Measurements from ENCODE around the gene BLMH.

GRCh38 chr17:30234296-30234695 lies 57.4 kb downstream of the BLMH start:
- TF ChIP-seq JUN (IDR thresholded peaks at IDR 0.05; ENCODE audit: borderline replicate concordance, insufficient read depth, insufficient read length, low read depth) = no peak
- no peak for TF ChIP-seq CTCF (IDR thresholded peaks at IDR 0.05; ENCODE audit: extremely low read depth in 1 of 2, insufficient read depth in 1 of 2, low read depth in 1 of 2, low read length in 2 of 2)
- TF ChIP-seq, protein P1, sequence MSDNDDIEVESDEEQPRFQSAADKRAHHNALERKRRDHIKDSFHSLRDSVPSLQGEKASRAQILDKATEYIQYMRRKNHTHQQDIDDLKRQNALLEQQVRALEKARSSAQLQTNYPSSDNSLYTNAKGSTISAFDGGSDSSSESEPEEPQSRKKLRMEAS (IDR thresholded peaks at IDR 0.05; ENCODE audit: insufficient read depth, insufficient read length) = no peak
- TF ChIP-seq POLR2A (IDR thresholded peaks at IDR 0.05; ENCODE audit: low read depth, low read length) = no peak
- TF ChIP-seq EZH2 (IDR thresholded peaks at IDR 0.05; ENCODE audit: borderline replicate concordance, low read depth, low read length, severe bottlenecking) = no peak
- no peak for TF ChIP-seq POLR2AphosphoS5 (IDR thresholded peaks at IDR 0.05; ENCODE audit: insufficient read depth, low read depth, low read length)
- no peak for TF ChIP-seq FOS (IDR thresholded peaks at IDR 0.05; ENCODE audit: borderline replicate concordance, insufficient read depth, low read length)
- no peak for TF ChIP-seq GATA2 (IDR thresholded peaks at IDR 0.05; ENCODE audit: insufficient read depth, insufficient read length, low read depth, low read length)

Measured in endothelial cell of umbilical vein (primary cell).